CD4-positive, alpha-beta T cell treated with Interleukin-6 for 4 hours (primary cell): ENCODE results near the gene ANP32A.
"Not testable (repeated sequence)": the region's sequence is repeated elsewhere in the genome, so short reads cannot be mapped to it uniquely, and the experiment has no call there.

Experiments used
- DNase-seq: peaks from one replicate; pipeline ENCODE4 v3.0.0-alpha.2; 2020; ENCODE audit warnings: mixed read lengths

The ANP32A gene

GRCh38 chr15:68820295-68821189 is at the start of gene ANP32A:
TSS of gene ANP32A (minus strand) at chr15:68820895. CDS start at chr15:68820751, 144 bp downstream.
- DNase-seq = peak; percentile 98

- DNase-seq = no peak
Observed at GRCh38 chr15:68868296-68868695, 47.6 kb upstream of the ANP32A start.

GRCh38 chr15:68862415-68862814 is 41.7 kb upstream of the ANP32A start:
- no peak for DNase-seq

- DNase-seq = not testable (repeated sequence)
Observed at GRCh38 chr15:68858666-68859065, 38.0 kb upstream of the ANP32A start.

- DNase-seq = not testable (repeated sequence)
Observed at GRCh38 chr15:68857443-68857842, 36.7 kb upstream of the ANP32A start.

- DNase-seq = no peak
Observed at GRCh38 chr15:68852461-68852860, 31.8 kb upstream of the ANP32A start.

GRCh38 chr15:68851971-68852370 is 31.3 kb upstream of the ANP32A start:
- no peak for DNase-seq

- DNase-seq = no peak
Observed at GRCh38 chr15:68849497-68849896, 28.8 kb upstream of the ANP32A start.

GRCh38 chr15:68846851-68847439 is 26.2 kb upstream of the ANP32A start:
- DNase-seq = no peak

- DNase-seq = no peak
Observed at GRCh38 chr15:68844856-68845550, 24.3 kb upstream of the ANP32A start.

GRCh38 chr15:68843425-68844311 is 23.0 kb upstream of the ANP32A start:
- DNase-seq = peak; percentile 38

GRCh38 chr15:68842958-68843357 is 22.3 kb upstream of the ANP32A start:
- DNase-seq = no peak

- DNase-seq = no peak
Observed at GRCh38 chr15:68834346-68834745, 13.7 kb upstream of the ANP32A start.

GRCh38 chr15:68833700-68834331 is 13.1 kb upstream of the ANP32A start:
- DNase-seq = peak; percentile 50

- DNase-seq = no peak
Observed at GRCh38 chr15:68830141-68830785, 9.6 kb upstream of the ANP32A start.

GRCh38 chr15:68829068-68829467 is 8.4 kb upstream of the ANP32A start:
- peak; percentile 34 for DNase-seq

- no peak for DNase-seq
Observed at GRCh38 chr15:68823561-68823960, 2.9 kb upstream of the ANP32A start.

GRCh38 chr15:68822818-68823217 is 2.1 kb upstream of the ANP32A start:
- no peak for DNase-seq

- DNase-seq = no peak
Observed at GRCh38 chr15:68821841-68822381, 1.2 kb upstream of the ANP32A start.

GRCh38 chr15:68821190-68821840 is 620 bp upstream of the ANP32A start:
- peak; percentile 23 for DNase-seq
